Measurements from ENCODE around the gene RARRES1. TPM values are rescaled to one million over a fixed set of nuclear protein-coding genes. Genes with fewer than 3 reads are reported as not detected.

Gene RARRES1, protein sequence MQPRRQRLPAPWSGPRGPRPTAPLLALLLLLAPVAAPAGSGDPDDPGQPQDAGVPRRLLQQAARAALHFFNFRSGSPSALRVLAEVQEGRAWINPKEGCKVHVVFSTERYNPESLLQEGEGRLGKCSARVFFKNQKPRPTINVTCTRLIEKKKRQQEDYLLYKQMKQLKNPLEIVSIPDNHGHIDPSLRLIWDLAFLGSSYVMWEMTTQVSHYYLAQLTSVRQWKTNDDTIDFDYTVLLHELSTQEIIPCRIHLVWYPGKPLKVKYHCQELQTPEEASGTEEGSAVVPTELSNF
- not detected in 2 replicates for total RNA-seq (2014; rRNA removed; shearing (Covaris generic))
- polyA plus RNA-seq (2014; cell fraction: nucleus; rRNA removed), result not detected in 2 replicates

DNA sequence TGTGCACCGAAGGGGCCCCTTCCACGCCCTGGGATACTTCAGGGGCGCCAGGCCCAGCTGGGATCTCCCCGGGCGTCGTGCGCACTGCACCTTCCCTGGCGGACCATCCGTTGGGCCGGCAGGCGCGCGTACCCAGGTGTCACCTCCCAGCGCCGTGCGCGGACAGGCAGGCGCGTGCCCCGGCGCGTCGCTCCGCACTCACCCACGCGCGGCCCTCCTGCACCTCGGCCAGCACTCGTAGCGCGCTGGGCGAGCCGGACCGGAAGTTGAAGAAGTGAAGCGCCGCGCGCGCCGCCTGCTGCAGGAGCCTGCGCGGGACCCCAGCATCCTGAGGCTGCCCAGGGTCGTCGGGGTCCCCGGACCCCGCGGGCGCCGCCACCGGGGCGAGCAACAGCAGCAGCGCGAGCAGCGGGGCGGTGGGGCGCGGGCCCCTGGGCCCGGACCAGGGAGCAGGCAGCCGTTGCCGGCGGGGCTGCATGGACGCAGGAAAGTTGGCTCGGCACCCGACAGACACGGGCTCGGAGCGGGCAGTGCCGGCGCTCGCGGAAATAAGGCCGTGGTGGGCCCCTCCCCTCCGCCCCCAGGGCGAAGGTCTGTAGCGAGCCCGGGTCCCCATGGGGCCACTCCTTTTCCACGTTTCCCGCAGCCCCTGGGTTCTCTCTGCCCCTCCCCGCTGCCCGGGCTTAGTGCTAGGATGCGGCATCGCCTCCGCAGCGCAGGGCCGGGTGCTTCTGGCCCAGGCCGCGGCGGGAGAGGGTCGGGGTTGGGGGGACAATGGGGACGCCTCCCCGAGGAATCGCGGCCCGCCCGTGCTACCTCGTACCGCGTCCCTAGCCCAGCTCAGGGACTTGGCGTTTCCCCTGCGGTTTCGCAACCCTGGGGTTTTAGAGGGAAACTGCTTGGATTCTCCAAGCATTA is at the start of gene RARRES1:
TSS of gene RARRES1 (minus strand) at position 520 of the 918 bp plus-strand sequence. CDS start at position 478, 42 bp downstream.
- no peak for DNase-seq (ENCODE audit: extremely low read depth, low read depth)

DNA sequence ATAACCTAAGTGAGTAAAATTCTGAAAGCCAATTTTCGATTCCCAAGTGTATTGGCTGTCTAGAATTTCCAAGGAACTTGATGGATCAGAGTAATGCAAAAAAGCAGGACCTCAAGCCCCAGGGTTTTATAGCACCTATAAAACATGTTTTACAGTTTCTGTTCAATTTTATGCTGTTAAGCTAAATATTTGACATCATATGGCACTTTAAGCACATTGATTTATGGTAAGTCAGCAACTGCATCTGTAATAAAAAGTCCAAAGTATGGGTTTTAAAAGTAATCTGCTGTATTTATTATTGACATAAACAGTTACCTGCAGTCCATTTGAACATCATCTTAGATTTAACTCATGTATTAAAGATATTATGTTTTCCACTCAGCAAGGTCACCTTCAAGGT is 49.6 kb upstream of the RARRES1 start:
- no peak for DNase-seq (ENCODE audit: extremely low read depth, low read depth)

DNA sequence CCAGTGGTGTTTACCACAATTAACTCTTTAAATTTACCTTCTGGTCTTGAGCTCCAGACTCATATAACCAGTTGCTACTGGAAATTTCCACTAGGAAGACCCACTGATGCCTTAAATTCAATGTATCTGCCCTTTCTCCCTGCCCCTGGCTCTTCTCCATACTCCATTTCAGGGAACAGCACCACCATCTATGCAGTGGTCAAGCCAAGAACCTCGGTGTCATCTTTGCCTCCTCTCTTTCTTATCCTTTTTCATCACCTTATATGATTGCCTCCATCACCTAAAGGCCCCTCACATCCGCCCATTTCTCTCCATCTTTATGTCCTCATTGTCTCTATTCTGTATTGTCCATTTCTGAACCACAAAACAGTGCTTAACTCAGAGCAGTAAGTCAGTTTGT is 48.9 kb upstream of the RARRES1 start:
- DNase-seq (ENCODE audit: extremely low read depth, low read depth), result no peak

DNA sequence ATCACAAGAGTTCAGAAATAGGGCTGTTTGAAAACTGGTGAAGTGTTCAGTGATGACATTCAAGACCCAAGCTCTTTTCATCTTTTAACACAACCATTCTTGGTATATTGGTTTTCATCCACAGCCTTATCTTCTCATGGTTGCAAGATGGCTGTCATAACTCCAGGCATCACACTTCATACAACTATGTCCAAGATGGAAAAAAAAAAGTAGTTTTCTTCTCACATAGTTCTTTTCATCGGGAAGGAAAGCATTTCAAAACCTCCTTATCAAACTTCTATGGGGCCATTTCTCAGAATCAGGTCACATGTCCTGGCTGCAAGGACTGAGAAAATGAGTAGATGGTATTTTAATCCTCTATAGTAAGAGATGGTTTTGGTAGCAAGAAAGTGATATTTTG is 48.5 kb upstream of the RARRES1 start:
- no peak for DNase-seq (ENCODE audit: extremely low read depth, low read depth)

DNA sequence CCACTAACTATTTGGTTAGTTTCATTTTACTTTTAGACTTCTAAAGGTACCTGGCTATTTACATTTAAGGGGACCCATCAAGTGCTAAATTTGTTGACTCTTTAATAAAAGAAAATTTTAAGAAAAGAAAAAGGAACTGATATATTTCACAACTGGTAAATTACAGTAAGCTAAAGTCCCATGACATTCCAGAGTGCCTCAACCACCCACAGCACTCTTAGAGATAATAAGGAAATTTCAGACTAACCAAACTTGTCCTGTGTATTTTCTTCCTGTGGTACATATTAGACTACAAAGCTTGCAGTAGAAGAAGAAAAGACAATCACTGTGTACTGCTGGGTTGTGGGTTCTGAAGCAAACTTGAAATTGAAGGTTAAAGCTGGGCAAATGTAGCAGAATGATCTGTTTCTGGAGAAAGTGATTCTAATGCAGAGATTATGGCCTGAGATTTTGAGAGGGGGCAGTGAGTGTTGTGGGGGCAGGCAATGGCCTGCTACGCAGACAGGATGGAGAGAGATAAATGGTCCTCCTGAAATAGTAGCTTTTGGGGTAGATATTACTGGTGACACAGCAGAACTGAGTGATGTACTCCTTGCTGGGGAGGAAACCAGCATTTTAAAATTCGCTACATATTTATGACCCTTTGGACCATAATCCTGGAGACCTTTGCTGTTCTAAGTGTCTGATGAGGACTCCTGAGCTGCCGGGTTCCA is 45.1 kb upstream of the RARRES1 start:
- DNase-seq (ENCODE audit: extremely low read depth, low read depth), result no peak

DNA sequence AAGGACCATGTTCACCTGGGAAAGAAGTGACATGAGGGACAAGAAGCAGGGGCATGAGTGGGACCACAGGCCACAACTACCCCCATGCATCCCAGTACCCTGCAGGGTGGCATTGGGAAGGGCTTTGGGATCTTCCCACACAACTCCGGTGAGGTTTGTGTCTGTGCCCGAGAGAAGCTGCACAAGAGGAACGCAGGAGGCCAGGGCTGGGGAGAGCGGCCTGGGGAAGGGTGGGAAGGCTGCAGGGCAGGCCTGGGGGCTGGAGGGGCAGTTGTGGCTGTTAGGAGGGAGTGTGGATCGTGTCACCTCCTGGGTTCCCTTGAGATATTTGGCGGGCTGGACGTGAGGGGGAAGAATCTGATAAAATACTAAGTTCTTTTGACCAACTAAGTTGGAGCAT is 44.3 kb upstream of the RARRES1 start:
- DNase-seq (ENCODE audit: extremely low read depth, low read depth), result no peak

DNA sequence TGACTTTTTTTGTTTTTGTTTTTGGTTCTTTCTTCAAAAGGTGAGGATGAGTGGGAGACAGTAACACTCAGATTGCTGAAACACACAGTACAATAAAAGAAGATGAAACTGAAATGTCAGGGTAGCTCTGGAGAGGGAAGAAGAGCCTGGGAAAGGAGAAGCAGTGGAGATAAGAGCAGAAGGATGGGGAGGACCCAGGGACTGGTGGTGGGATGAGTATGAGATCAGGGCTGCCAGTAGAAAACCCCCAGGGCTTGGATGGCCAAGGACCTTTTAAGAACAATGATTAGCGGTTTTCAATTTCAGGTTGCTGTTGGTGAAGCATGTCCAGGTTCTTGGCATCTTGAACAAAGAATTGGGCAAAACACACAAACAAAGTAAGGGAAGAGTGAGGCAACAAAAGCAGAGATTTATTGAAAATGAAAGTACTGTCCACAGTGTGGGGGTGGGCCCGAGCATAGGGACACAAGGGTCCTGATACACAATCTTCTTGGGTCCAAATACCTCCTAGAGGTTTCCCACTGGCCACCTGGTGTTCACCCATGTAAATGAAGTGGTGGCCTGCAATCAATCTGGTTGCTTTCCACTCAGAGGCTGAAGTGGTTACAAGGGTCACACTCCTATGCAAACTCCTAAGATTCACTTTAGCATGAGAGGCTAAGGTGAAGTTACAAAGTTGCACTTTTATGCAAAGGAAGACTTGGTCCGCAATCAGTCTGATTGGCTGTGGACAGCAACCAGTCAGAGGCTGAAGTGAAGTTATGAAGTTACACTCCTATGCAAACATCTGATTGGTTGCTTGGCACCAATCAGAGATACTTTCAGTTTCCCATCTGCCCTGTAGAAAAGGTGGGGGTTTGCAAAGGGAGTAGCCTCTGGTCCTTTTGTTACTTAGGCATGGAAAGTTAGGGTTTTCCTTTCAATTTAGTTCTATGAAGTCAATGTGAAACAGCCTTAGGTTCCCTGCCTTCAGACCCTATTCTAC is 43.5 kb upstream of the RARRES1 start:
- no peak for DNase-seq (ENCODE audit: extremely low read depth, low read depth)

DNA sequence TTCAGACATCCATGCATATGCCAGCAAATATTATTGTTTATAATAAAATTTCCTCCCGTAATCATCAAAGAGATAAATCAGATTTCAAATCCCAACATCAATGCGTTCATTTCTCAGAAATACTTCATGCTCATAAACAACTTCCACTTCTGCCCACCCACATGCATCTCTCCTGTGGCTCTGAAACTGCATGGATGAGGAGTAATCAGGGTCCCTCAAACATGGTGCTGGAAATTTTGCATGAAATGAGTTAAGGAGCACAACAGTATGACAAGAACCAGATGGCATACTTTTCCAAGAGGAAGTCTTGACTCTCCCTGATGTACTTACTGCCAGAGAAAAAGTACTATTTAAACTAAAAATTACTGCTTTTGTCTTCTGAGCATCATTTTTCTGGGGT is 42.7 kb upstream of the RARRES1 start:
- DNase-seq (ENCODE audit: extremely low read depth, low read depth), result no peak

DNA sequence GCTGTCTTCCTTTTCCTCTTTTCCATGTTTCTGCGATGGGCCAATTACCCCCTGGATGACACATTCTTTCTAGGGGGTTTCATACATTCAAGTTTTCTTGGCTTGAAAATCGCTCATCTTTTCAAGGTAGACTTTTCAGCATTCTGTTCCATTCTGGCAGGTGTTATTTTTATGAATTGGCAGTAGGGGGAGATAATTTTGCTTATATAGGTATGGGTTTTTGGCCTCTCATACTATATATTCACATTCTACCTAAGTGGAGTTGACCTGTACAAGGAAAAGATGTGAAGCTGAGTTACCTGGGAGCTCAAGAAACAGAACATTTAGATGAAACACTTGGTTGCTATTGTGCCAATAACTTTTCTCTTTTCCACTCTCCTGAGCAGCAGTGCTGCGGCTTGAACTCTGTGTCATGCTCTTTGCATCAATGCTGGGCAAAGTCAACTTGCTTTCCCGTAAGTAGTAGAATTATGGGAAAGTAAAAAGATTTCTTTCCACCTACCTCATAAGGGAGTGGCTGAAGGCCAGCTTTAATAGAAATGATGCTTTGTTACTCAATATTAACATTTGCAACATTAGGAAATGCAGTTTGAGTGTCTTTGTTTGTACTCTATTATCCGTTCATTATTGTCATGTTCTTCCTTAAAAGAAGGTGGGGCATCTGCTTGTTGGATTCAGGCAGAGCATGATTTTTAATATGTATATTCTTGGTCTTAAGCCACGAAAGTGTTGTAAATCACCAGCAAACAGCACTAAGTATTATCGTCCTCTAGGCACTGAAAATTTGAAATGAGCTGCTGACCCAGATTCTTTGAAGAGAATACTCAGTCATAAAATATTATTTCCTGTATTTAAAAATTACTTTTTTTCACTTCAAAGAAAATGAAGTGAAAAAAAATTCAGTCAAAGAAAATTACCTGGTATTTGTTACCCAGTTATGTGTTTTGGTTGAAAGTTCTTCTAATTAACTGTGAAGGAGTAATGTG is 41.9 kb upstream of the RARRES1 start:
- no peak for DNase-seq (ENCODE audit: extremely low read depth, low read depth)

DNA sequence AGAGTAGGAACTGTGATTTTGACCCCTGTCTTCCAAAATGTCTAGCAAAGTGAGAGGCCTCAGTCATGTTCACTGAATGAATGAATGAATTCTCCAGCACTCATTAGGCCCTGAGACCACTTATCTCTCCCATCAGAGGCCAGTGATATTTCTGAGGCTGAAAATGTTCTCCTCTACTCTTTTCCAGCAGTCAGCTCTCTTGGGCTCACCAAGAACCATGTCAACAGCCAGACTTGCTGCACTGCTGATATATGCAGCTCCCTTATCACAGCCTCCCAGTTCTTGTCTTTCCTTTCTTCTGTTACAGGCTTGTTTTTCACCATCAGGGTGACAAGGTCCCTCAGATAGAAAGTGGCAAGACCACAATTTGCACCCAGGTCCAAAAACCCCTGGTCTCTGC is 40.9 kb upstream of the RARRES1 start:
- DNase-seq (ENCODE audit: extremely low read depth, low read depth), result no peak

DNA sequence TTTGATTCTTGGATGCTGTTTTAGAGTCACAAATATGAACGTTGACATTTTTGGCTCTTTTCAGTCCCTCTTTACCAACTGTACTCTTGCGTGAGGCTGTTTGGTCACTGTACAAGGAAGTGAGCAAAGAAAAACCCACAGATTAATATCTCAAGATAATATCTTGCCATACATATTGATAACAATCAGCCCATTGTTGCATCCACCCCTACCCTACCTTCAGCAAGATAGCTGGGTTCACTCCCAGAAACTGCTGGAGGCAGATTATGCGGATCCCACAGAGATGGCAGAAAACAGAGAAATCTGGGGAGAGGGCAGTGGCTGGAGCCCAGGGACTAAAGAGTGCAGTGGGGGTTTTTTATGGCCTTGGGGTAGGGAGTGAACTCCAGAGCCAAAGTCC is 39.7 kb upstream of the RARRES1 start:
- DNase-seq (ENCODE audit: extremely low read depth, low read depth), result no peak

DNA sequence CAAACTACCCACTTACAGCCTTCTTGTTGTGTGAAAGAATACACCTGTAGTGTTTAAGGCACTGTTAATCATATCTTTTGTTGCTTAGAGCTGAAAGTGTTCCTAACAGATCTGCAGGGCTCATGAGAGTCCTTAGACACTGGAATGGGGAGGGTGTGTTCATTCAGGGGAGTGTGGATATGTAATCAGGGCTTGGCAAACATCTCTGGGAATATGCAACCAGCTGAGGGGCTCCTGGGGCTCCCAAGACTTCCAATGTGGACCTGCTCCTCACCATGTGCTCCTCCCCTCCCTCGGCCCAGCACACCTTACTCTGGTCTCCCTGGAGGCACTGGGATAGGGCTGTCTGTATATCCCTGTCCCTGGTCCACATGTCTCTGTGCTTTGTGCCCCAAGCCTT is 39.3 kb upstream of the RARRES1 start:
- DNase-seq (ENCODE audit: extremely low read depth, low read depth), result no peak

DNA sequence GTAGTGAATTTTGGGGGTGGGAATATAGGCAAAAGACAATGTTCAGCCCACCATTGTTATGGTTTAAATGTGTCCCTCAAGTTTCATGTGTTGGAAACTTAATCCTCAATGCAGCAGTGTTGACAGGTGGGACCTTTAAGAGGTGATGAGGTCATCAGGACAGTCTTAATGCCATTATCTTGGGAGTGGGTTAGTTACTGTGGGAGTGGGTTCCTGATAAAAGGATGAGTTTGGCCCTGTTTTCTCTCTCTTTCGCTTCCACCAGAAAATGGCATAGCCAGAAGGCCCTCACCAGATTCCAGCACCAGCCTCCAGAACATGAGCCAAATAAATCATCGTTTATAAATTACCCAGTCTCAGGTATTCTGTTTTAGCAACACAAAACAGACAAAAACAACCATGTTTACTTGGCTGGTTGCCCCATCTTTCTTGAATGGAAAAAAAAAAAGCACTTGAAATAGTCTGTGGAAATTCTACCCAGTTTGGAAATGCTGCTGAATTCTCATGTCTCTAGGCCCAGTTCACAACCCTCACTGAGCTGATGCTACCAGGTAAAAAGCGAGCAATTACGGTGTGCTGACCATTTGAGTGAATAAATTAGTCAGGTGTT is 38.6 kb upstream of the RARRES1 start:
- DNase-seq (ENCODE audit: extremely low read depth, low read depth), result no peak

DNA sequence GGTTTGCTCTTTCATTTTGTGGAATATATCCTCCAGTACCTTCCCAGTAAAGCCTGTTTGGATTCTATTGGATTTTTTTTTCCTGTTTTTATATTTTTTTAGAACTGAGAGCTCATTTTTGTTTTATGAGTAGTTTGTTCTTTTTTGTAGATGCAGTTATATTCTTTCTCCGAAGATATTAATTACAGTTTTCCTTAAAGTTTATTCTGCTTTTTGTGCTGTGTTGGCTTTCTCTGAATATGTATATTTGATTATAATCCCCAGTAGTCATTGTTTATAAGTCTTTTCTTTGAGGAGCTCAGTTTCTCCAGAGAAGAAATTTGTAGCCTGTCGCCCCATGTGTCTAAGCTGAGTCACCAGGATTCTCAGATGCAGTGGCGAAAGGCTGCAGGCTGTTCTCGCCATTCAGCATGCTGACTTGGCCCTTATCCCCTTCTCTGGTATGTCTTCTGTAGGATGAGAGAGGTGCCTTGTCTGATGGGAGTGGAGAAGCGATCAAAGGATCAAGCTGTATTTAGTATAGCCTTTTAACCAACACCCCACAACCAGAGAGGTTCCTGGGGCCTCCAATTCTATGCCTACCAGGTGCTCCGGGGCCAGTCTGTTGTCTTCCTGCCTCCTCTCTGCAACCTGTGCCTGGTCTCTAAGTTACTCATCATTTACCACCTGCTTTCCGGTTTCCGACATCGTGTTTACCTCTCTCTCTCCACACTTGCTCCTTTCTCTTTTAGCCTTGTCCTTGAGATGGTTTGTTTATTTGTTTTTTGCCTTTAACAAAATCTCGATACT is 37.9 kb upstream of the RARRES1 start:
- DNase-seq (ENCODE audit: extremely low read depth, low read depth), result no peak

DNA sequence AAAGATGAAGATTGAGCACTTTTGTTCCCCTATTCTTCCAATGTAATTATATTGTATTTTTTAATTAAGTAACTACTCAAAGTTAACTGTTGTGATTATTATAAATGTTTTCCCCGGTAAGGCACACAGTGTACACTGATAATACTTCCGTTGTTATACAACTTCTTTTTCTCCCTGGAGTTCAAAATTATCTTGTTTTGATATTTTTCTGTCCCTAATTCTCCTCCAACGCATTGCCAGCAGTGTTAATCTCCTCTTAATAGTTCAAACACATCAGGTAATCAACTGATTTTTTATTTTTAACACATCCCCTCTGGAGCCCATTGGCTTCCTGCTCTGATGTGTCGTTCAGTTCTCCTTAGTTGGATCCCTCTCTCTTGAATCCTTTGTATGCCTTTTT is 37.3 kb upstream of the RARRES1 start:
- DNase-seq (ENCODE audit: extremely low read depth, low read depth), result no peak

DNA sequence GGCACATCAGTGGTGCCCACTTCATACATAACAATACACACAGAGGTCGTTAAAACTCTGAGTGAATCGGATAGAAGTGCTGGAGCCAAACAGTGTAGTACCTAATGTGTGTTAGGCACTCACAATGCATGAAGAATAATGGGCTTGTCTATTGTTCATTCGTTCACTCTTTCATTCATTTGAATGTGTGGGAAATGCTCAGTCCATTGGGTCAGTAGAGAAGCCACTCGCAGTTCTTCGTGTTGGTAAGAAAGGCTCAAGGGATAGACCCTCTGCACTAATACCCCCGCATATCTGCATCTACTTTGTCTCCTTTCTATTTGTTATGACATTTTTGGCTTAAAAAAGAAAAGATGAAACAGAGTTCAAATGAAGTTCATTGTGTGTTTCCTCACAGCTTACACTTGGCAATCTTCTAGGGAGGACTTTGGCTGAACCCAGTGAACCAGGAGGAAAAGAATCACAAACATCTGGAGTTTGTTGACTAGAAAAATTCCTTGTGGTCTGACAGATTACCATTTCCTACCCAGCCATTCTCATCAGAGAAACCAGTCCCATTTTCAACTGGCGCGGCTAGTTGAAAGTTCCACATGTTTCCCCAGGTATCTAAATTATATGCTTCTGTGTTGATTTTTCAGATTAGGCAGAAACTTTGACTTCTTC is 36.8 kb upstream of the RARRES1 start:
- no peak for DNase-seq (ENCODE audit: extremely low read depth, low read depth)

DNA sequence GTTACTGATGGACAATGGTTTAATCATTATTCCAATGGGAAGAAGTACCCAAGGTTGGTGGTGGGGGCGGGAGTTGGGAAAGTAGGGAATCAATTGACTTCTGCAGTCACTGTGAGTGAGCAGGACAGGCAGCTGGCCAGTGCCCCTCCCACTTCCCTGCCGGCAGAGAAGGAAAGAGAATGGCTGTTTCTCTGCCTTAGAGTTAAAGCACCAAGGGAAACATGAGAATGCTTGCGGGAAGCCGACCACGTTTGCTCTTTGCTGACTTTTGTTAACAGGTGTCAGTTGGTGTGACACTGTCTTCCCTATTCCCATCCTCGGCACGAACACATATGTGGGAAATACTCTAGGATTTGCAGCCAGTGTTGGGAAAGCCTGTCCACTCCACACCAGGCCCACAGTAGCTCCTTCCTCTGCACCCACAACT is 36.1 kb upstream of the RARRES1 start:
- DNase-seq (ENCODE audit: extremely low read depth, low read depth), result no peak

Measured in NCI-H460 (cell line).